ENCODE measurements around the gene SCPEP1.

GRCh38 chr17:56928586-56928985, 49.3 kb upstream of the SCPEP1 start:
- TF ChIP-seq EZH2 (IDR thresholded peaks at IDR 0.05; ENCODE audit: low read depth) (no peak), CTCF (conservative IDR thresholded peaks at IDR 0.05) (no peak)

Measured in PC-9 (cell line).